B cell (primary cell): ENCODE results near the gene S100A1.

Experiments used
- EZH2 ChIP-seq: IDR thresholded peaks from 2 replicates; pipeline ENCODE4 v1.6.1; 2012; ENCODE audit warnings: borderline replicate concordance, low read depth, mild to moderate bottlenecking, moderate library complexity, low read length; ENCODE audit not compliant: insufficient read depth, poor library complexity, severe bottlenecking
- TF ChIP-seq, protein P1 (sequence below): fragments of 200-600 bp; IDR thresholded peaks from one replicate; pipeline ENCODE4 v1.8.0; 2022; ENCODE audit warnings: antibody characterized with exemption, mild to moderate bottlenecking

DNA sequence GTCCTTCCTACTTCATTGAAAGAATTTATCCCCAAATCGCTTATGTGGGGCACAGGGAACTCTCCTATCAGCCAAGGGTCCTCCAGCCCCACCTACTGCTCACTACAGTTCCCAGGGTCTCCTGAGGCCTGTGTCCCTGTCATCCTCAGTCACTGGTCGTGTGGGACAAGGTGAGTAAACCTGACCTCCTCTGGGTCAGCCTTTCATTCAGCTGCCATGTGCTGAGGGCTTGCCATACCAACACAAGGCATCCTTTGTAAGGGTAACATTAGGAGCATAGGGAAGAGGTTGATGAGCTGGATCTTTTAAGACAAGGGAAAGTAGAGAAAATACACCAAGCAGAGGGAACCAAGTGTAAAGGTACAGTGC is 19.1 kb downstream of the S100A1 start:
- TF ChIP-seq, protein P1, sequence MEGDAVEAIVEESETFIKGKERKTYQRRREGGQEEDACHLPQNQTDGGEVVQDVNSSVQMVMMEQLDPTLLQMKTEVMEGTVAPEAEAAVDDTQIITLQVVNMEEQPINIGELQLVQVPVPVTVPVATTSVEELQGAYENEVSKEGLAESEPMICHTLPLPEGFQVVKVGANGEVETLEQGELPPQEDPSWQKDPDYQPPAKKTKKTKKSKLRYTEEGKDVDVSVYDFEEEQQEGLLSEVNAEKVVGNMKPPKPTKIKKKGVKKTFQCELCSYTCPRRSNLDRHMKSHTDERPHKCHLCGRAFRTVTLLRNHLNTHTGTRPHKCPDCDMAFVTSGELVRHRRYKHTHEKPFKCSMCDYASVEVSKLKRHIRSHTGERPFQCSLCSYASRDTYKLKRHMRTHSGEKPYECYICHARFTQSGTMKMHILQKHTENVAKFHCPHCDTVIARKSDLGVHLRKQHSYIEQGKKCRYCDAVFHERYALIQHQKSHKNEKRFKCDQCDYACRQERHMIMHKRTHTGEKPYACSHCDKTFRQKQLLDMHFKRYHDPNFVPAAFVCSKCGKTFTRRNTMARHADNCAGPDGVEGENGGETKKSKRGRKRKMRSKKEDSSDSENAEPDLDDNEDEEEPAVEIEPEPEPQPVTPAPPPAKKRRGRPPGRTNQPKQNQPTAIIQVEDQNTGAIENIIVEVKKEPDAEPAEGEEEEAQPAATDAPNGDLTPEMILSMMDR = no peak
- no peak for TF ChIP-seq EZH2
